SIG-M5 treated with dmso at 0.1 percent for 504 hours (cell line): Measurements from ENCODE around the gene KCTD10.
"Not testable (repeated sequence)": the region's sequence is repeated elsewhere in the genome, so short reads cannot be mapped to it uniquely, and the experiment has no call there.

Experiments
- DNase-seq: peaks from one replicate; lab custom pipeline; 2025; ENCODE audit not compliant: unreplicated experiment; lab: John Stamatoyannopoulos, UW

Gene KCTD10

DNA sequence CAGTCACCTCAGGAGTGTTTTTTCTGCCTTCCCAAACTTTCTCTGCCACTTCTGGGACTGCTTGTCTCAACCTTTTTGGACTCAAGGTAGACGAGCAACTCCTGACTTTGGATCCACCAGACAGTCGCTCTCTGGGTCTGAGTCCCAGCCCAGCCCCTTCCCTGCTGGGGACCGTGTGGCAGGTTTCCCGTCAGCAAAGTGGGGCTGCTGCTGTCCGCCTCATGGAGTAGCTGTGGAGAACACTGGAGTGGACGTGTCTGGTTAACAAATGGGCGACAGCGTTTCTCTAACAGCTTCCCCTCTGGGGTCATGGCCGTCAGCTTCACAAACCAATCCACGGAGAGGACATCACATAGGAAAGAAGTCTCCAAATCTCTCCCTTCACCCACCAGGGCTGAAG lies 54.8 kb downstream of the KCTD10 start:
- DNase-seq: no peak

DNA sequence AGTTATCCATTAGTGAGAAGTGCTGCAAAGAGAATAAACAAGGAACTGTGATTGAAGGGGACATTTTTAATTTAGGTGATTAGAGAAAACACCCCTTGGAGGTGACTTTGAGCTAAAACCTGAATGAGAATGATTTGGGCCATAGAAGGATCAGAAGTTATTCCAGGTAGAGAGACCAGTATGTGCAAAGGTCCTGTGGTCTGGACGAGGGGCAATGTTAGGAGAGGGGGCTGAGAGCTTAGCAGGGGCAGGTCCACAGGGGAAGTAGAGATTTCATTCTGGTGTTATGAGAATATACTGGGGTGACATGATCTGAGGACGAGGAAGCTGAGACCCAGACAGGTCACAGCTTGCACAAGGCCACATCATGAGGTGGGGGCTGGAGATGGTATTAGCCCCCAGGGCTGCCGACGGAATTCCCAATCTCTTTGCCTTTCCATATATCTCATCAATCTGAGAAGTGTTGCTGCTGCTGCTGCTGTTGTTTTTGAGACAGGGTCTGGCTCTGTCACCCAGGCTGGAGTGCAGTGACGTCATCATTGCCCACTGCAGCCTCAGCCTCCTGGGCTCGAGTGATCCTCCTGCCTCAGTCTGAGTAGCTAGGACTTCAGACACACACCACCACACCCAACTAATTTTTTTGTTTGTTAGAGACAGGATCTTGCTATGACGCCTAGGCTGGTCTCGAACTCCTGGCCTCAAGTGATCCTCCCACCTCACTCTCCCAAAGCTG lies 55.6 kb downstream of the KCTD10 start:
- DNase-seq: no peak

DNA sequence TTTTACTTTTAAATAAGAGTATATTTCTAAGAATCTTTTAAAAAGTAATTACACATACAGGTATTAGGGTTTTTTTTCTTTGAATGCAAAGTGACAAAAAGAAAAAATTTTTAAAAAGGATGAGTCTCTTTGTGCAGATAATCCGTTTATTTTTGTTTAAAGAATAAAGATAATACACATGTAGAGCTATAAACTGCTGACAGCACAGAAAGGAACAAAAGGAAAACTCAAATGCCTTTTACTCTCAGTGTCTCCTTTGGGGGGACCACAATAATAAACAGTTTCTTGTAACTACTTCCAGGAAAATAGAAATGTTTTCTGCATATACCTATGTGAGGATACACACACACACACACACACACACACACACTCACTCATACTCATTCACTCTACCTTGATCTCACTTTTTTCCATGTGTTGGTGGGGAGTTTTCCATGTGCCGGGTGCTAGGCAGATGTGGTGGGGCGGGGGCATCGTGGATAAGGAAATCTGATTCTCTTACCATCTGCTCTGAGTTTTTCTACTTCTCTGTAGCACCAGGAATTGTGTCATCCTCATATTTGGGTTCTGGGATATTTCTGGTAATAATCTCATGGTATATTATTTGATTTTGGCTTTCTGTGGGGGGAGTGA lies 58.1 kb downstream of the KCTD10 start:
- no peak for DNase-seq

DNA sequence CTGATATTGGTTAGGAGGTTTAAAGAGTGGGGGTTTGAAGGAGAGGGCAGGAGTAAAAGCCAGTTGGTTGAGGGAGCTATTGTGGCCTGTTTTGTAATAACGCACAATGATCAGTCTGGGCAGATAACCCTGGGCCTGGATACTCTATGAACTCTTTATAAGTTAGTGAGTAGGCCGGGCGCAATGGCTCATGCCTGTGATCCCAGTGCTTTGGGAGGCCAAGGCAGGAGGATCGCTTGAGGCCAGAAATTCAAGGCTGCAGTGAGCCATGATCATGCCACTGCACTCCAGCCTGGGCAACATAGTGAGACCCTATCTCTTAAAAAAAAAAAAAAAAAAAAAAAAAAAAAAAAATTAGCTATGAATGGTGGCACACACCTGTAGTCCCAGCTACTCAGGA lies 71.0 kb downstream of the KCTD10 start:
- DNase-seq: not testable (repeated sequence)

DNA sequence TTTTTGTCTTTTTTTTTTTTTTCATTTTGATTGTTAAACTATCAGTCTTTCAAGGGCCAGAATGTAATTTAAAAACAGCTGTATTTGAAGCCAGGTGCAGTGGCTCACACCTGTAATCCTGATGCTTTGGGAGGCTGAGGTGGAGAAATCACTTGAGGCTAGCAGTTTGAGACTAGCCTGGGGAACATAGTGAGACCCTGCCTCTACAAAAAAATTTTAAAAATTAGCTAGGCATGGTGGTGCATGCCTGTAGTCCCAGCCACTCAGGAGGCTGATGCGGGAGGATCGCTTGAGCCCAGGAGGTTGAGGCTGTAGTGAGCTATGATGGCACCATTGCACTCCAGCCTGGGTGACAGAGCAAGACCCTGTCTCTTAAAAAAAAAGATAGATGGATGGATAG lies 72.3 kb downstream of the KCTD10 start:
- DNase-seq: not testable (repeated sequence)
